Colonic mucosa (tissue), 4 donors: ENCODE data around the gene SKOR2. TPM values are rescaled to one million over a fixed set of nuclear protein-coding genes. Genes with fewer than 3 reads are reported as not detected.

ENCODE experiments used
- DNase-seq: peaks from one replicate; pipeline ENCODE4 v3.0.0-alpha.2; 2020
- H3K27ac ChIP-seq: fragments of 200-600 bp; one replicate; pipeline ENCODE4 v1.8.0; 2021
- H3K27me3 ChIP-seq: fragments of 200-600 bp; one replicate; pipeline ENCODE4 v1.8.0; 2021
- H3K36me3 ChIP-seq: fragments of 200-600 bp; one replicate; pipeline ENCODE4 v1.8.0; 2021
- H3K4me1 ChIP-seq: fragments of 200-600 bp; one replicate; pipeline ENCODE4 v1.8.0; 2021; ENCODE audit warnings: mild to moderate bottlenecking
- H3K4me3 ChIP-seq: fragments of 200-600 bp; one replicate; pipeline ENCODE4 v1.8.0; 2021
- H3K9ac ChIP-seq, 2 donors: one replicate each; pipeline ENCODE4 v1.7.0; 2013; ENCODE audit warnings: control low read depth in 2 of 2, low read depth in 2 of 2, low read length in 2 of 2
- H3K9me3 ChIP-seq: fragments of 200-600 bp; one replicate; pipeline ENCODE4 v1.8.0; 2021
- CTCF ChIP-seq: fragments of 200-600 bp; IDR thresholded peaks from one replicate; pipeline ENCODE4 v1.8.0; 2022; ENCODE audit warnings: antibody characterized with exemption, mild to moderate bottlenecking
- intact Hi-C: fragments of 100-400 bp; cut with DNase I; formaldehyde crosslinking; loops from one replicate; pipeline ENCODE4 v1.14.1; 2022
- total RNA-seq, 2 donors: library from RNA; stranded (reverse); fragmentation: NEBNext Ultra II Directional in 1 of 2; extraction: Animal tissue kit (Norgen Biotek cat#: 25700) in 1 of 2; gene quantifications; one replicate each; pipeline ENCODE4 v1.2.1, GENCODE V29; 2021
- donor health status: healthy.
- donor health status: DM: no; HTN: no; CAD: no.
- donor health status: DM: no; HTN: no; CAD: no.

The SKOR2 gene
- total RNA-seq, 2 donors from 2014 or later, result not detected

- H3K27me3 ChIP-seq, result no peaks in the 10 kb centered on the region
- no peaks in the 10 kb centered on the region for H3K4me1 ChIP-seq
- no peak overlapping the region for H3K9ac ChIP-seq
- intact Hi-C loops, result no loop called here
- no peak overlapping the region for H3K27ac ChIP-seq
- no peaks in the 10 kb centered on the region for H3K36me3 ChIP-seq
- H3K4me3 ChIP-seq, result no peak overlapping the region
- H3K9me3 ChIP-seq, result no peaks in the 10 kb centered on the region
- no peak for DNase-seq
- TF ChIP-seq CTCF, result no peak
Observed at GRCh38 chr18:47274961-47275360, 23.5 kb upstream of the SKOR2 start.

- no peak overlapping the region for H3K27ac ChIP-seq
- no peak overlapping the region for H3K9ac ChIP-seq
- intact Hi-C loops, result no loop called here
- no peak overlapping the region for H3K4me3 ChIP-seq
- no peaks in the 10 kb centered on the region for H3K36me3 ChIP-seq
- H3K9me3 ChIP-seq, result no peaks in the 10 kb centered on the region
- H3K4me1 ChIP-seq, result no peaks in the 10 kb centered on the region
- H3K27me3 ChIP-seq, result peaks cover 41% of the 10 kb centered on the region
- no peak for DNase-seq
- TF ChIP-seq CTCF, result no peak
Observed at GRCh38 chr18:47265197-47265596, 13.7 kb upstream of the SKOR2 start.

DNA sequence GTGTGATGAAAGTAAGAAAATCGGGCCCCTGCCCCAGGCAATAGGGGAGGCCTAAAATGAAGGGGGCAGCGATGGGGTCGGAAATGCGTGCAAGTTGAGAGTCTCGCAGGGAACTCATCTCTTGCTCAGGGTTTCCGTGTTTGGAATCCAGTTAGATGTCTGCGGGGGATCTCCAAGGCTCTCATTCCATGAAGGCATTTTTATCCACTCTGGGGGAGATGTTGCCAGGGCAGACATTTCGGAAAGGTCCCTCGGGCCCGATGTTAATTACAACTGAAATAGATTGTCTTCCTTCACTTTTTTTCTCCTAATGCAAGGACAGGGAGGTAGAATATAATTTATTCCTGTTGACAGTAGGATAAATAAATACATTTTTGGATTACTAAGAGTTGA is 12.8 kb upstream of the SKOR2 start:
- Histone ChIP-seq H3K4me3 (no peak overlapping the region), H3K9ac (no peak overlapping the region), H3K27ac (no peak overlapping the region), H3K4me1 (no peaks in the 10 kb centered on the region), H3K9me3 (no peaks in the 10 kb centered on the region), H3K36me3 (no peaks in the 10 kb centered on the region), H3K27me3 (peaks cover 41% of the 10 kb centered on the region)
- TF ChIP-seq CTCF, result no peak
- DNase-seq, result no peak
- intact Hi-C loops, result no loop called here

- TF ChIP-seq CTCF, result no peak
- H3K9me3 ChIP-seq, result no peaks in the 10 kb centered on the region
- H3K27ac ChIP-seq, result no peak overlapping the region
- no peak overlapping the region for H3K4me3 ChIP-seq
- peaks cover 45% of the 10 kb centered on the region for H3K27me3 ChIP-seq
- H3K4me1 ChIP-seq, result no peaks in the 10 kb centered on the region
- H3K36me3 ChIP-seq, result no peaks in the 10 kb centered on the region
- no peak overlapping the region for H3K9ac ChIP-seq
- intact Hi-C loops, result no loop called here
- no peak for DNase-seq
Observed at GRCh38 chr18:47263430-47264307, 12.2 kb upstream of the SKOR2 start.

GRCh38 chr18:47263150-47263429 is 11.6 kb upstream of the SKOR2 start:
- no peak for DNase-seq
- Histone ChIP-seq H3K36me3 (no peaks in the 10 kb centered on the region), H3K4me3 (no peak overlapping the region), H3K27me3 (peaks cover 45% of the 10 kb centered on the region), H3K27ac (no peak overlapping the region), H3K9me3 (no peaks in the 10 kb centered on the region), H3K4me1 (no peaks in the 10 kb centered on the region), H3K9ac (no peak overlapping the region)
- no peak for TF ChIP-seq CTCF
- intact Hi-C loops, result no loop called here
